GM18508 (cell line): ENCODE results near the gene KLF13.

Source experiments
- ATAC-seq: cut with Tn5 transposase; IDR thresholded peaks from one replicate; pipeline ENCODE4 v1.9.1; 2021; ENCODE audit warnings: moderate number of reproducible peaks; ENCODE audit not compliant: insufficient read depth, unreplicated experiment

The KLF13 gene

DNA sequence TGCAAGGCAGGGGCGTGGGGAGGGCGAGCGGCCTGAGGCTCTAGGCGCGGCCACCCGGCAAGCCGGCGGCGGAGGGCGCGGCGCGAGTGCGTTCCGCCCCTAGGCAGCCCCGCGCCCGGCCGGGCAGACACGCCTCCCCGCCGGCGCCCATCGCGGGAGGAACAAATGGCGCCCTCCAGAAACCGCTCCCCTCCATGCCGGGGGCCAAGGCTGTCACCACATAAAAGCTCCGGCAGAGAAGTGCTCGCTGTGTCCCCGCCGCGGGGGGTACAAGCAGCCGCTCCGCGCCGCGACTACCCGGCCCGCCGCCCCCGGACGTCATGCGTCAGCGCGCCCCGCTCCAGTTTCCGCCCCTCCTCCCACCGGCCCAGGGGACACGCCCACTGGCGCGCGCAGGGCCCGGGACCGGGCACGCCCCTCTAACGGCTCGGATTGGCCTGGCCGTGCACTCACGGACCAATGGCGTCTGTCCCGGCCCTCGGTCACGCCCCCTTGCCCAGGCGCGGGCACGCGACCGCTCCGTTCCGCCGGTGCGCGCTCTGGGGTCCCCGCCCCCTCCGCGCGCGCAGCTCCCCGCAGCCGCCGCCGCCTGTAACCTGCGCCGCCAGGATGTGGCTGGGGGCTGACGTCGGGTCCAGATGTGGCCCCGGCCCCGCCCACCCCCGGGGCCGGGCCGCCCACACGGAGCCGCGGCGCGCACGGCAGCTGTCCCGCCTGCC lies at the start of gene KLF13:
Gene KLF13, plus strand, starts transcription at position 680 of the 719 bp plus-strand sequence. CDS start 378 bp downstream, outside the sequence.
- peak; percentile 36 for ATAC-seq

DNA sequence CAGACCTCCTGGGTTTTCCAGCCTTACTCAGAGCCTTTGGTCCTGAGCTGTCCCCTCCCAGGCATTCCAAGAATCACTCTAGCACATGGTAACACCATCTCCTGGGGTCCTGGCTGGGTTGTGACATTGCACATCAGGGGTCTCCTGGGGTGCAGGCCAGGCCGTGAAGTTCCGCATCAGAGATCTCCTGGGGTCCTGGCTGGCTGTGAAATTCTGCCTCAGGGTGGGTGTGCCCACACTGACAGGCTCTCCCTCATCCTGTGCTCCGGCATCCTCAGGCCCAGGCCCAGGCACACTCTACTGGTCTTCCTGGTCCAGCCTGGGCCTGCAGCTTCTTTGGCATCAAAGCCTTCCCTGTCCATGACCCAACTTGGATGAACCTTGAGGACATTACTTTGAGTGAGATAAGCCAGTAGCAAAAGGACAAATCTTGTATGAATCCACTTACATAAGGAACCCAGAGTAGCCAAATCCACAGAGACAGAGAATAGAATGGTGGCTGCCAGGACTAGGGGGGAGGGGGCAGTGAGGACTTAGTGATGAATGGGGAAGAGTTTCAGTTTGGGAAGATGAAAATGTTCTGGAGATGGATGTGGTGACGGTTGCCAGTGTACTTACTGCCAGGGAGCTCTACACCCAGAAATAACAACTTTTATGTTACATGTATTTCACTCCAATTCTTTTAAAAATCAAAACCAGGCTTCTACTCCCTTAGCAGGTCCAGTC lies 49.1 kb upstream of the KLF13 start:
- ATAC-seq: no peak

DNA sequence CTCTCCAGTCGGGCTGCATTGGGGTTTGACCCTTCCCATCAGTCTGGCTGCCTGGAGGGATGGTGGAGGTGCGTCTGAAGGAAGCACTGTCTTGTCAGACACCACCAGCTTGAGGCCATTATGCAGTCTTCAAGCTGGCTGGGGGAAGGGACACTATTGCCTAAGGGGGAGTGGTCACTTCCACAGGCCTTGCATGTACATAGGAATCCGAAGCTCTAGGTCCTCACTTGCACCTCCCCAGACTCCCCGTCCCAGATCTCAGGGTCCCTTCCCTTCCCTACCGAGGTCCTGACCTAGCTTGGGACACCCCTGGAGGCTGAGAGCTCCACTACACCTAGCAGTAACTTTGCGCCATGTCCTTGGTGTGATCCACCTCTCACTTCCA lies 48.6 kb upstream of the KLF13 start:
- no peak for ATAC-seq

DNA sequence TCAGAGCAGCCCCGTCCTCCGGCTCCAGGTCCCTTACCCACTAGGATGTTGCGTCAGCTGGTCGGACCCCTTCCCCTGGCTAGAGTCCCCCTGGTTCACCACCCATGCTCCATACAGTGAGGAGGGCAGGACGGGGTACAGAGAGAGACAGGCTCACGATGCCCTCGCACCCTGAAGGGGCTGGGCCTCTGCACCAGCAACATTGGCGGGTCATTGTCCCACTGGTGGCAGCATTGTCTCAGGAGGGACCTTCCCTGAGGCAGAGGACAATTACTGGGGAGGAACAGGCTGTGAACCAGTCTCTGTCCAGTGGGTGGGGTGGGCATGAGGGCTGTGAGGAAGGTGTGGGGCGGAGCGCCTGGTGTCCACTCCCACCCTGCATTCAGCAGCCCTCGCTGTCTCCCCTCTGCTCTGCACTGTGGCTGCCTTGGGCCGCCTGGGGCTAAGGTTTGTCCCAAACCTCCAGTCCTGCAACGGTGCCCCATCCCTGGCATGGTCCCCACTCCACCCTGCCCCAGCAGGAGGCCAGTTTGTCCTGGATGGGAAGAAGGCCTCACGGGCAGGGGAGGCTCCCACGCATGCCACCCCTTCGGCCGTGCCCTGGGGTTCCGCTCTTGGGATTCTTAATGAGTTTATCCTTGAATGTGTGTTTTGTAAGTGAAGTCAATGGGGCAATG lies 48.0 kb upstream of the KLF13 start:
- ATAC-seq: no peak

DNA sequence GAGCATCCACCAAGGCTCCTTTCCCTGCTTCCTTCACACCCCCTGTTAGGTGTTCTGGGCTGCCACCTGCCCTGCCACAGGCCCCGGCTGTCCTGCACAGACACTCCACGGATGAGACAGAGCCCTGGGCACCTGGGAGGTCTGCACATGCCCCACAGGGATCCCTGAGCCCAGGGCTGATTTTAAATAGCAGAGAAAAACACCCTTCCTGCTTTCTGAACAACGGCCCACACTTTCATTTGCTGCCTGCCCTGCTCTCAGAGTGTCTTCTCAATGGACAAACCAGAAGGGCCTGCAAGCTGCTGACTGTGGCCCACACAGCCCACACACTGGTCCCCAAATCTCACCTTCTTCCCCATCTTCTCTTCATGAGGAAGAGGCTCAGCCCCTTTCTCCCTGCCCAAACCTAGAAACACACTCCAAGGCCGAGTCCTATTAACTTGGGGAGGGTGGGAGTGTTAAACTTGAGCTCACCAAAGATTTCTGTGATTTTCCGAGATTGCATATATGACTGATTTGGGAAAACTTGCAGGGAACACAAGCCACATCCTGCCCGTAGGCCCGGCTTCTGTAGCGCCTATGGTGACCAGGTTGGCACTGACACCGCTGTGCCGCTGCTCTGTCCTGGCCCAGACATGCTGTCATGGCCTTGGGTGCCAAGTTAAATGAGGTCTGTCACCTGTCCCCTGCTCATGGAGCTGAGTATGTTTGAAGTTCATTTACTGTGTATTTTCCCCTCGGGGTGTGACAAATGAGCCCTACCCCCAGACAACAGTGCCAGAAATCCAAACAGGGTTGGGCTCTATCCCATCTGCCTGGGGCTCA lies 47.2 kb upstream of the KLF13 start:
- no peak for ATAC-seq

DNA sequence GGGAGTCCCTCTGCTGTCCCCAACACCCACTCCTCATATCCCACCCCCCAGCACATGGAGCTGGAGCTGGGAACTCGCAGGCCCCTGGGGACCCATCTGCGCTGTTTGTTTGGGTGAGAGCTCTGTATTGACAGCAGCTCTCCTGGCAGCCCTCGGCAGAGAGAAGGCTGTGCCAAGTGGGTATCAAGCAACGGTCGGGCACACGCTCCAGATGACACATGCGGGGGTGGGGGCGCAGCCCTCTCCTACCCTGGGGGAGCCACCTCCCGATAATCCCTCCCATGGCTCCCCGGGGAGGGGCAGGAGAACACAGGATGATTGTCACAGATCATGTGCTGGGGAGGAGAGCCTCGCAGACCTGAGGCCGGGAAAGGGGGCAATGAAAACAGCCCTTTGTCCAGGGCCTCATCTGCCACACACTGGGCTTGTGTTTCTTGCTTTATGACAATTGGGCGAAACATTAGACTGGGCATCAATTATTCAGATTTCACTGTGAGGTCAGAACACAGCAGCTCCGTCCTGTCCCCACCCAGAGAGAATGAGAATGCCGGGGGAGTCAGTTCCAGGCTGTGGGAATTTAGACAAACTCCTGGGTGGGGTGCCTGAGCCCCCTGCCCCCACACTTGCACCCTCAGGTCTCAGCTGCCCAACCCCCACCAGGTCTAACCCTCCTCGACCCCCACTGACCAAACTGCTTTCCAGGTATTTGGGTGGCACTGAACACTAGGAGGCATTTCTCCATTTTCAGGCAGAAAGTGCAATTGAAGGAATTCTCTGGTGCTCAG lies 46.4 kb upstream of the KLF13 start:
- no peak for ATAC-seq

DNA sequence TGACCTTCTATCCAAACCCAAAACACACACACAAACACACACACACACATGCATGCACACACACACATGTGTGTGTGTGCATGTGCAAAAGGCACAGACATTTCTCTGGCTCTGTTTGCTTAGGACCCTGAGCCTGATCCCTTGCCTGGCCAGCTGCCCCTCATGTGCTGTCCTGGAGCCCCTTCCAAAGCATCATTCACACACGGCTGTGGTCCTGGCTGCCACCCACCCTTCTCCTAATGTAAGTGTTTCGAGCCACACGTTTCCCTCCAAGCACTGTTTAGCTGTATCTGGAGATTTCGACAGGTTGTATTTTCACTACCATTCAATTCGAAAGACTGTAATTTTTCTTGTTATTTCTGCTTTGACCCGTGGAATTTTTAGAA lies 45.8 kb upstream of the KLF13 start:
- no peak for ATAC-seq

DNA sequence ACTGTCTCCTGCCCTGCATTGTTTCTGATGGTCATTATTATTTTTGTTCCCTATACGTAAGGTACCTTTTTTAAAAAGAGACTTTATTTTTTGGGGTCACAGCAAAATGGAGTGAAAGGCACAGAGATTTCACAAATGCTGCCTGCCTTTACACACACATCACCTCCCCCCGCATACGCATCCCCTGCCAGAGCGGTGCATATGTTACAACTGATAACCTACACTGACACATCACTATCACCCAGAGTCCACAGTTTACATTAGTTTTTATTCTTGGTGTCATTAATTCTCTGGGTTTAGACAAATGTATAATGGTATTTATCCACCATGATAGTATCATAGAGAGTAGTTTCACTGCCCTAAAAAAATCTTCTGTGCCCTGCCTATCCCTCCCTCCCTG lies 43.6 kb upstream of the KLF13 start:
- no peak for ATAC-seq

DNA sequence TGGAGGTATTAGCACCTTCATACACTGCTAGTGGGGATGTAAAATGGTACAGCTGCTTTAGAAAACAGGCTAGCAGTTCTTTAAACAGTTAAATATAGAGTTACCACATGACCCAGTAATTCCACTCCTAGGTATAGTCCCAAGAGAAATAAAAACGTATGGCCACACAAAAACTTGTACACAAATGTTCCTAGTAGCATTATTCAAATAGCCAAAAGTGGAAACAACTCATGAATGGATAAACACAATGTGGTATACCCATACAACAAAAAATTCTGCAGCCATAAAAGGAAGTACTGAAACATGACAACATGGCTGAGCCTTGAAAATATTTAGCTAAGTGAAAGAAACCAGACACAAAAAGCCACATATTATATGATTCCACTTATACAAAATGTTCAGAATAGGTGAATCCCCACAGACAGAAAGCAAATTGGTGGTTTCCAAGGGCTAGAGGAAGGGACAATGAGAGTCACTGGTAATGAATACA lies 40.8 kb upstream of the KLF13 start:
- ATAC-seq: peak; percentile 51

DNA sequence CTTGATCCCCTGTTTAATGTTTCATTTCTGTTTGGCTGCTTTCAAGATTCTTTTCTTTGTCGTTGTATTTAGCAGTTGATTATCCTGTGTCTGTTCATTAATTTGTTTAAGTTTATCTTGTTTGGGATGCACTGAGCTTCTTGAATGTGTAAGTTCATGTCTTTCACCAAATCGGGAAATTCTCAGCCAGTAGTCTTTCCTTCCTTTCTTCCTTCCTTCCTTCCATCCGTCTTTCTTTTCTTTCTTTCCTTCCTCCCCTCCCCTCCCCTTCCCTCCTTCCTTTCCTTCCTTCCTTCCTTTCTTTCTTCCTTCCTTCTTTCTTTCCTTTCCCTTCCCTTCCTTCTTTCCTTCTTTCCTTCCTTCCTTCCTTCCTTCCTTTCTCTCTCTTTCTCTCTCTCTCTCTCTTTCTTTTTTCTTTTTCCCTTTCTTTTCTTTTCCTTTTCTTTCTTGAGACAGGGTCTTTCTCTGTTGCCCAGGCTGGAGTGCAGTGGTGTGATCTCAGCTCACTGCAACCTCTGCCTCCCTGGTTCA lies 35.5 kb upstream of the KLF13 start:
- no peak for ATAC-seq

DNA sequence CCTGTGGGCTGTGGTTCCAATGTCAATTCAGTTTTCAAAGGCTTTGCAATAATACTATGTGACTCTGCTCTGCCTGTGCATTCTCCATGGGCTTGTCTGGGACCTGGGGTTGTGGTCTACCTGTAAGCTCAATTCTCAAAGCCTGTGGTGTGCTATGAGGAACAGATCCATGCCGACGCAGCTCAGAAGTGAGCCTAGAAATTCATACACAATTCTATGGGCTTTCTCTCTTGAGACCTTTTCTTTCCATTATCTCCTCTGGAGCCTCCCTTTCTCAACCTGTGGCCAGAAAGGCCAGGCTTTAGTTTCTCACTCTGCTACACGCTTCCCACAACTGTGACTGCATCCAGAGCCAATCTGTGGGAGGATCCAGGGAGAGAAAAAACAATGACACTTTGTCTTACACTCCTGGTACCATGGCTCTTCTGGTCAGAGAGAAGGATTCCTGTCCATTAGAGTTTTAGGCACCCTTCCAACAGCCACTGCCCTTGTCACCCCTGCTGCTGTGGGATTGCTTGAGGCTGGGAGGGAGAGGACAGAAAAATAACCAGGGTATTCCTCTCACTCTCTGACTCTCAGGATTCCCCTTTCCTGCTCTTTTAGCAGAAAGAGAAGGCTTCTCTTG lies 34.1 kb upstream of the KLF13 start:
- ATAC-seq: no peak

DNA sequence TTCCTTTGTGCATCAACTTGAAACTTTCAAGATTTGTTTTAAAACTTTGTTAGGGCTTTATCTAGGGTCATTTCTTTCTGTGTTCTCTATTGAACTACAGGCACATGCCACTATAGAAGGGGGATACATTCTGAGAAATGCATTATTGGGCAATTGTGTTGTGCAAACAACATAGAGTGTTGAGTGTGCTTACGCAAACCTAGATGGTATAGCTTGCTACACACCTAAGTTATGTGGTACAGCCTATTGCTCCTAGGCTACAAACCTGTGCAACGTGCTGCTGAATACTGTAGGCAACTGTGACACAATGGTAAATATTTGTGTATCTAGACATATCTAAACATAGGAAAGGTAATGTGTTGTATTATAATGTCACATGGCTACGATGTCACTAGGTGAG lies 33.0 kb upstream of the KLF13 start:
- ATAC-seq: no peak

DNA sequence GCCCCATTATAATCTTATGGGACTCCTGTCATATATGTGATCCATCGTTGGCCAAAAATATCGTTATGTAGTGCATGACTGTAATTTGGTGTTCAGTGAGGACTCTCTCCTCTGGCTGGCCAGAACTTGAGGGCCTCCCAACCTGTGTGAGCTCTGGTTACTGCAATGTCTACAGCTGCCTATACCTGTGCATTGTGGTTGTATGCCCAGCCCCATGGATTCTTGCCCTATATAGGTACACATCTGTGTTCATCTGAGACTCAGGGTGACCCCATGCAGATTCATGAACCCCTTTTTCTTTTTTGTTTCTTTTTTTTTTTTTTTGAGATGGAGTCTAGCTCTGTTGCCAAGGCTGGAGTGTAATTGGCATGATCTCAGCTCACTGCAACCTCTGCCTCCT lies 32.6 kb upstream of the KLF13 start:
- ATAC-seq: no peak

DNA sequence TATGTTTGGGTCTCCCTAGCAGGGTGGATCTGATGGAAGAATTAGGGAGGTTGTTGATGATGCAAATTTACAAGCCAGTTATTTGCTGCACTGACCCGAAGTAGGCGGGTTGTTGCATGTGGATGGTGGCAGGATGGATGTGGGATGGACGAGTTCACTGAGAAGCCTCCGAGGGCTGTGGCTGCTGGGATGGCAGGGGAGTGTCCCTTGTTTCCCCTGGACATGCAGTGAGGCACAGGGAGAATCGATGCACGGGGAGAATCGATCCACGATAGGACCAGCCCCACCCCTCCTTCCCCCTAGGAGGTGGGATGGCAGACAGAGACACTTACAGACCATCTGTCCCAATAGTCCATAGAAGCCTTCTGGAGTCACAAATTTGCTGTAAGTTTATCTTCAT lies 31.0 kb upstream of the KLF13 start:
- no peak for ATAC-seq

DNA sequence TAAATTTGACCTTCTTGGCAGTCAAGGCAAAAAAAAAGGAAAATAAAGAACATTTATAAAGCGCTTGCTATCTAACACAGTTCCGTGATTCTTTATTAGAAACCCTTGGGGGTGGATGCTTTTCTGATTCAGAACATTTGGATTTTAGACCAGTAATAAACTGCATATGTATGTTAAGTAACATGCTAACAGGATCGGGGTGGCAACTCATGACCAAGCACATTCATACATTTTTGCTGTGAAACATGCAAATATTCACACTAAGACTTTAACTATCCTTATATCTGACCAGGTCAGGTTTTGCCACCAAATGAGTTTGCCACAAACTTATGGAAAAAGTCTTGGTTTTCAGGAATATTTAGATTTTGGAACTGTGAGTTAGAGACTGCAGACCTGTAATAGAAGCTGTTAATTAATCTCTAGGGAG lies 30.4 kb upstream of the KLF13 start:
- no peak for ATAC-seq

DNA sequence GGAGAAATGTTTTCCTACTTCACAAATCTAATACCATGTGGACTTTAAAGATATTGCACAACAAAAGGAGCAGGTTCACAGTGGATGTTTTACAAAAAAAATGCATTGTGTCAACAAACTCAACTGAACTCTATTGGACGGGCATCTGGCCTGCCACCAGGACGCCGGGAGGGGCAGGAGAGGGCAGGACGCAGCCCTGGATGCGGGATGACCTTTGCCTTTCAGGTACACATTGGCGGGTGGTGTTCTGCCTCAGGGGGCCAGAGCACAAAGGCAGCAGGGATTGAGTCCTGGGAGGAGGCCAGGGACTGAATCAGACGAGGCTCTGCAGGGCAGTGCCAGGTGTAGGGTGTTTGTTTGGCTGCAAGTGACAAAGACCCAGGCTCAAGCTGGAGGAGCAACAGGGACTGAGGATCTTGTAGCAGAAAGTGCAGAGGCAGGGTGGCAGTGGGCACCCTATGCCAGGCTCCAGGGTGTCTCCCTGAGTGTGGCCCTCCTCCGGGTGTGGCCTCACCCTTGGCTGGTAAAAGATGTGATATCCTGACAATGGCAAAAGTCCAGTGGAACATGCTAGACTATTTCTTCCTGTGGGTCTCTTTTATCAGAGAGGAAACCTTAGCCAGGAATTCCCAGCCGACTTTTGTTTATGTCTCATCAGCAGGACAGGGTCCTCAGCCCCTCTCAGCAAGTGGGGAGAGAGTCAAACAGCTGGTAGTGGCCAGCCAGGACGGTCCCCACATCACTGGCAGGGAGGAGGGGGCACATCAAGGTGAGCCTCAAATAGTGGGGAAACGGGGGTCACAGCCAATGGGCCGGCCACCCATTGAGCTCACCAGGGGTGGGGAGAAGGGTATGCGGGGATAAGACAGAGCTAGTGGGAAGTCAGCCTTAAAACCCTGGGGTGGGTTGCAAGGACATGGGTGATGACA lies 29.7 kb upstream of the KLF13 start:
- no peak for ATAC-seq

DNA sequence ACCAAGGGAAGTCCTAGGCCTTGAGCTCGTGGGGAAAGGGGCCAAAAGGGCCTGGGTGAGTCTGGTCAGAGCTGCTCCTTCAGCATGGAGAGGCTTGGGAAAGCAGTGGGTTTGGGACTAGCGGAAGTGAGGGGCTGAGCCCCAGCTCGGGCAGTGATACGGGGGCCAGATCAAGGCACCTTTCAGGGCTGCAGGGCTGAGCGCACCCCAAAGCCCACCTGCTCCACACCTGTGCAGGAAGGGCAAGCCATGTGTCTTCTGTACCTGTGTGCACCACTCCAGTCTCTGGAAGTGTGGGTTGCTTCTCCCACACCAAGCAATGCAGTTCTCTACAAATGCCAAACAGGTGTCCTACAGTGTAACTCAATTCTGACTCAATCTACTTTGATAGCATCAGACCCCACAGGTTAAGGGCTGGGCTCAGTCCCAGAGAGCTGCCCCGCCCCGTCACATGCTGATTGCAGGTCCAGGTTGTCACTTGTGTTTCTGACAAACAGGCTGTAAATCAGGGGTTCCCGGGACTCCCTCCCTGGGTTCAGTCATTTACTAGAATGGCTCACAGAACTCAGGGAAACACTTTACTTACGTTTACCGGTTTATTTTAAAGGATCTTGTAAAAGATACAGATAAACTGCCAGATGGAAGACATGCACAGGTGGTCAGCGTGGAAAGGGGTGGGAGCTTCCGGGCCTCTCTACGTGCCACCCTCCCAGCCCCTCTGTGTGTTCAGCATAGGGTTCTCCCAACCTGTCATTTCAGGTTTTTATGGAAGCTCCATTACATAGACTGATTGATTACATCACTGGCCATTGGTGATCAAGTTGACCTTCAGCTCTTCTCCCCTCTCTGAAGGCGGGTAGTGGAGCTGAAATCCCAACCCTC lies 28.8 kb upstream of the KLF13 start:
- ATAC-seq: no peak
